DMS114 treated with DMSO at 0.1 percent for 48 hours (cell line): ENCODE data around the gene MAP4K5.

Experiments used
- DNase-seq: peaks from one replicate; lab custom pipeline; 2025; ENCODE audit not compliant: unreplicated experiment; lab: John Stamatoyannopoulos, UW

MAP4K5 gene

GRCh38 chr14:50479041-50479440, 53.3 kb downstream of the MAP4K5 start:
- no peak for DNase-seq

- no peak for DNase-seq
Measured at GRCh38 chr14:50477760-50478159, 54.6 kb downstream of the MAP4K5 start.

- DNase-seq, result no peak
Measured at GRCh38 chr14:50476134-50476533, 56.2 kb downstream of the MAP4K5 start.

DNA sequence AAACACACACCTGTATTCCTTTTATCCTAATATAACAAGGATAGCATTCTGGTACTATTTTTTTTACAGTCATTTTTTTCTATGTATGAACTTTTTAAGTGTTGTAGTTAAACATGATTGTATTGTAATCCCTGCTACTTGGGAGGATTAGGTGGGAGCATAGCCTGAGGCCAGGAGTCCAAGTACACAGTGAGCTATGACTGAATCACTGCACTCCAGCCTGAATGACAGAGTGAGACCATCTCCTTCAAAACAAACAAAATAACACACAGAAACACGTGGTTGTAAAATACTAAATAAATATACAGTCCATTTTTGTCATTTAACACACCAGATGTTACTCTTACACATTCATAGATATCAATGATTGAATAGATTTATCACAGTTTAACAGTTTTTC, 56.9 kb downstream of the MAP4K5 start:
- DNase-seq, result no peak

DNA sequence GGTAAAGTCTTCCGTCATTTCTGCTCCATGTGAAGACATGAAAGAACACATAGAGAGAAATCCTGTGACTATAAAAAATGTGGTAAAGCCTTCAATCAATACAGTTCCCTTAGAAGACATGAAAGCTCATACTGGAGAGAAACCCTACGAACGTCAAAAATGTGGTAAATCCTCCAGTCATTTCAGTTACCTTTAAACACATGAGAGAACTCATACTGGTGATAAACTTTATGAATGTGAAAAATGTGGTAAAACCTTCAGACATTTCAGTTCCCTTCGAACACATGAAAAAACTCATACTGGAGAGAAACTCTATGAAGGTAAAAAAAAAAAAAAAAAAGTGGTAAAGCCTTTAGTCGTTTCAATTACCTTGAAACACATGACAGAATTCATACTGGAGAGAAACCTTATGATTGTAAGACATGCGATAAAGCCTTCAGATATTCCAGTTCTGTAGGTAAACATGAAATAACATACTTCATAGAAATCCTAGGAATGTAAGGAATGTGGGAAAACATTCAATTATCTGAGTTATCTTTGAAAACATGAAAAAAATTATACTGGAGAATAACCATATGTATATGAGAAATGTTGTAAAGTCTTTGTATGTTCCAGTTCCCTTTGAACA, 60.4 kb downstream of the MAP4K5 start:
- DNase-seq, result no peak

DNA sequence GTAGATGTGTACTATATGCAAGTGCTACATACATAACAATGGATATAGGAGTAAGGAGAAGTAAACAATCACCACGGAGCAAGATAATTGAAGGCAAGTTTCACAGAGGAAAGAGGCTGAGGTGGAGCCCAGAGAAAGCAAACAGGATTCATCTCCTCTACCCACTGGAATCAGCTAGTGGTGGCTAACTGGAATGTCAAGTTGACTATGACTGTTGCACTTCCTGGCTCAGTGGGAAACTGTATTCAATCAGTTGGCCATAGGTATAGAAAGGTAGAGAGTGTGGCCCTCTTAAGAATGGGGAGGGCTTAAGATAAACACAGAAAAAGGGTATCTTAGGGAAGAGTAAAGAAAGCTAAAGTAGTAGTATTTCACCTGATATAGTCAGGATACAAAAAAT, 62.4 kb downstream of the MAP4K5 start:
- DNase-seq, result no peak

DNA sequence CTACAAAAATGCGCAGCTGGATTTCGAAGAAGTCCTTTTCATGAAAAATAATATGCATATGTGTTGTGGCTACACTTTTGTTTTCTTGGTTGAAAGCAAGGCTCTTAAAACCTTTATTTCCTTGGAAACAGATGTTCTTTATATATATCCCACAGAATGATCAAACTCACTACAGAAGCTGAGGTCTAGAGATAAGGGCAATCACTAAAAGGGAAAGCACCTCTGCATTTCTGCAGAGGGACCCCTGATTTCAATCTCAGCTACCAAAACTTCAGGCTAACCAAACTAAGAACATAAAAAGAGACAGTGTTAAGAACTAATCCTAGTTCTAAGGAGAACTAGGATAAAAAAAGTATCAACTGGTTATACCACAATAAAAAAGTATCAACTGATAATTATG, 70.3 kb downstream of the MAP4K5 start:
- DNase-seq, result no peak

DNA sequence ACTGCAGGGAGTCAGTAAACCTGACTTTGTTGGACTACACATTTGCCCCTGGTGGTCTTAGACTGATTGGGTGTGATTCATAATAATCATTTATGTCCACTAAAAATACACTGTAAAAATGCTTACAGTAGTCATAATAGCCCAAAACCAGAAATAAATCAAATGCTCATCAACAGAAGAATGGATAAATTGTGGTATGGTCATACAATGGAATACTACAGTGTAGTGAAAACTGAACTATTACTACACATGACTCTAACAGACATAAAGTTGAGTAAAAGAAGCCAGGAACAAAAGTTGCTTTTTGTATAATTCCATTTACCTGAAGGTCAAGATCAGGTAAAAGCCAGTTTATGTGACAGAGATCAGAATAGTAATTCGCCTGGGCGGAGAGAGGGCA, 78.5 kb downstream of the MAP4K5 start:
- DNase-seq, result no peak

DNA sequence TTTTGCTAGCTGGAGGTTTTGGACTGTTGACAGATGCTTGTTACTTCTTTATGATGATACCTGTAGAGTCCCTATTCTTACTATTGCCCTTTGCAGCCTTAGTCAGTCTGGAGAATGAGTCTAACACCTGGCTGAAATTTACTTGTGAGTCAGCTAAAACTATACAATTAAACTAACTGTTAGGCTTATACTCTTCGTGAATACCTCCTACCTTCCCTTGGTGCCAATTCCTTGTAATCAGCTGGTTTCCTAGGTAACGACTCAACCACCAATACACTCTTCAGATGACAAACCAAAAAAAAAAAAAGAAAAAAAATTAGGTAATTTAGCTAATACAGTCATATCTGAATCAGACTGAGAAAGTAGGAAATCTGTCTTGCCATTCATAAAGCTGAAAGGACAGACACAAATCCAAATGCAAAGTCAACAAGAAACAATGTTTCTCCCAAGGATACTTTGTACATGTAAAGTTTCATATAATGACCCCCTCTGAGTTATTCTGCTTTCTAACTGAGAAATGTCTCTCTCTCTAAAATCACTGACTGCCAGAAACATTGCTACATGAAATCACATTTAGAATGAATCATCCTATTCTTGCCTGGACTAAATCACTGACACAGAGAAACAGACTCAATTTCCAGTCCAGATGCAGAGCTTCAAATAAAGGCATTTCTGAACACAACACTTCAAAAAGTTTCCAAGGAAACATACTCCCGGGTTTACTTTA, 79.2 kb downstream of the MAP4K5 start:
- no peak for DNase-seq

GRCh38 chr14:50452296-50452695, 80.1 kb downstream of the MAP4K5 start:
- DNase-seq, result no peak

- no peak for DNase-seq
Measured at GRCh38 chr14:50451854-50452253, 80.5 kb downstream of the MAP4K5 start.

- DNase-seq, result no peak
Measured at GRCh38 chr14:50447461-50447860, 84.9 kb downstream of the MAP4K5 start.

- DNase-seq, result no peak
Measured at GRCh38 chr14:50434528-50434927, 97.8 kb downstream of the MAP4K5 start.

DNA sequence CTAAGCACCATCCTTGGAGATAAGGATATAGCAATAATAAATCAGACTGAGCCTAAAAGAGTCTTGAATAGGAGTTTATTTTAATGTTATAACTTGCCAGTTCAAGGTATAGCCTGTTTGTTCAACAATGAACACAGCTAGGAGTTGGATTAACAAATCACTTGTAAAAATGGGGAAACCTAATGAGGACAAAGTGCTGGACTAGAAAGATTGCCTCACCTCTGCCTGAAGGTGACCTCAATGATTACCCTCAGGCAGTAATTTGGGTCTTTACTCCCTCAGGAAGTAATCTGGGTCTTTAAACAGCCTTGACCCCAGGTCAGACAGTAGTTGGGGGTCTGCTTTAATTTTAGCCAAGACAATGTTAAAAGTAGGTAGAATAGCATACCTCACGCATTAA, 100.2 kb downstream of the MAP4K5 start:
- DNase-seq, result no peak

- DNase-seq, result no peak
Measured at GRCh38 chr14:50425816-50426215, 106.6 kb downstream of the MAP4K5 start.

DNA sequence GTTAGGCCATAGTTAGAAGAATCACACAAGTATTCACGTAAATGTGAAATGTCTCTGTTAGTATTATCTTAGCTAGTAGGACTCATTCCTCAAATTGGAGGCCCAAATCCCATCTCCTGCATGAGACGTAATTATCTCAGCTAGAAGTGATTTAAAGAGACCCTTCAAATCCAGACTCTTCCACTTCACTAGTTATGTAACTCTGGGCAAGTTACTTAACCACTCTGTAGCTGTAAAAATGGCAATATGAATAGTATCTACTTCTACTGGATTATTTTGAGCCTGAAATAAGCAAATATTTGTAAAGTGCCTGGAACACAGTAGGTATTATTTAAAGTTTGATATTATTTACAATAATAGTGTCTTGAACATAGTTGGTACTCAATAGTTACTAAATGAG, 107.3 kb downstream of the MAP4K5 start:
- no peak for DNase-seq

GRCh38 chr14:50423529-50423928, 108.8 kb downstream of the MAP4K5 start:
- no peak for DNase-seq

GRCh38 chr14:50421499-50421898, 110.9 kb downstream of the MAP4K5 start:
- DNase-seq, result no peak

DNA sequence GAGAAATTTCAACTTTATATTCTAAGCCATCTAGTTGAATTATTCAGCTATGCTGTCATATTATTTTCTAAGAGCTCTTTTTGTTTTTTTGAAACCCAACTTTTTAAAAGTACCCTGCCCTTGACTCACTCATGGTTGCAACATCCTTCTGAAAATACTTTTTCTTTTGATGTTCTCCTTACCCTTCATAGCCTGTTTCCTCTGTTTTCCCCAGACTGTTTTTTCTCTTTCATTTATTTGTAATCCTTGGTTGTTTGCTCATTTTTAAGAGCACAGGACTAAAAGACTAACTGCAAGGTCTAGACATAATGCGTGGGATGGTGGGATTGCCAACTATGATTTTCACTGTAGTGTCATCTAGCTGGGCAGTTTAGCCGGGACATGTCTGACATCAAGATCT, 114.5 kb downstream of the MAP4K5 start:
- DNase-seq, result no peak

DNA sequence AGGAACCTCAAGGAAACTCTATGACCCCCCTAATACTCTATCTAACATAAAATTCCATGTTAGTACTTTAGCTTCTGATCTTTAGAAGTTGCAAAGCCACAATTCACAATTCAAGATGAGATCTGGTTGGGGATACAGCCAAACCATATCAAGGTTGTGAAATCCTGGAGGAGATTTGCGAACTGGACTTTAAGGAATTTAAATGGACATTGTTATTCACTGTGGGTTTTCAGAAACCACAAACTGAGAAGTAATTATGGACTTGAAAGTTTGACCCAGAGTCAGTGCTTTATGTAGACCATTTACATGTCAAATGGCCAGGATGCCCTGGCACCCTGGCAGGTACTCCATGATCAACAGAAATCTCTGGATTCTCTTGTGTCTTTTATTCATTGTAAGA, 121.4 kb downstream of the MAP4K5 start:
- DNase-seq, result no peak

GRCh38 chr14:50410071-50410470, 122.3 kb downstream of the MAP4K5 start:
- DNase-seq, result no peak

DNA sequence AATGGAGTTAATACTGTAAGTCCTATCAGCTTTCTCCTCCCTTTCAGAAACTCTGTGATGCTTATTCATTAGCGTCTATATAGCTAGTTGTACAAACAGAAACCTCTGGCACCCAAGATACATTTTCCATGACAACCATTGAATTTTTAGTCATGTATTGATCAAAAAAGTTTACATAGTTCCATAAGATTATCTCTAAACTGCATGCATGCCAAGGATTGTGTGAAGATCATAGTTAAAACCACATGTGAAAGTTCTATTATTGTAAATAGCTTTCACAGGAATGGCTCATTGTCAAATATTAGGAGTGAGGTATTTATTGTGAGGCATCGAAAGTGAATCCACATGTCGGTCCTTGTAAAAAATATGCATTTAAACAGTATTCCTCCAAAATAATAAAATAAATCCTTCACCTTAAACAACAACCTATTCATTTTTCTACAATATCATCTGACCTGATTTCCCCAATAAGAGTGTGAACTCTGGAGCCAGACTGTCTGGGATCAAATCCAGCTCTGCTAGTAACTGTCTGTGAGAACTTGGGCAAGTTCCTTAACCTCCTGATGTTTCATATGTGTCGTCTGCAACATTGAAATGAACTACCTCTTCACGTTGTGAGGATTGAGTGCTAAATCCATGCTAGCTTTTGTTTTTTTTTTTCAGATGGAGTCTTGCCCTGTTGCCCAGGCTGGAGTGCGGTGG, 125.1 kb downstream of the MAP4K5 start:
- DNase-seq, result no peak
